Left lung (tissue), 10 donors: ENCODE data around the gene SLC25A21. TPM values are rescaled to one million over a fixed set of nuclear protein-coding genes. Genes with fewer than 3 reads are reported as not detected.

Experiments
- ATAC-seq: fragments of 200-7000 bp; cut with Tn5 transposase; one replicate; pipeline ENCODE4 v1.9.1; 2020; ENCODE audit warnings: moderate library complexity
- DNase-seq, 4 donors: peaks; one replicate each; pipeline ENCODE4 v3.0.0-alpha.2; 2013 to 2020
- H3K27ac ChIP-seq, 2 donors: fragments of 200-600 bp; sonication (generic) in 1 of 2; one replicate each; pipeline versions ENCODE4 v1.5.0 to v1.8.0; 2020 to 2021
- H3K27me3 ChIP-seq, 2 donors: fragments of 200-600 bp; sonication (generic) in 1 of 2; one replicate each; pipeline versions ENCODE4 v1.5.0 to v1.8.0; 2020 to 2021
- H3K36me3 ChIP-seq, 2 donors: fragments of 200-600 bp; sonication (generic) in 1 of 2; one replicate each; pipeline versions ENCODE4 v1.5.0 to v1.8.0; 2020 to 2021
- H3K4me1 ChIP-seq, 2 donors: fragments of 200-600 bp; one replicate each; pipeline ENCODE4 v1.8.0; 2021
- H3K4me3 ChIP-seq, 2 donors: fragments of 200-600 bp; sonication (generic) in 1 of 2; one replicate each; pipeline versions ENCODE4 v1.5.0 to v1.8.0; 2020 to 2021; ENCODE audit warnings: mild to moderate bottlenecking in 1 of 2
- H3K9me3 ChIP-seq, 2 donors: fragments of 200-600 bp; sonication (generic) in 1 of 2; one replicate each; pipeline versions ENCODE4 v1.5.0 to v1.8.0; 2020 to 2021
- CTCF ChIP-seq, 2 donors: fragments of 200-600 bp; sonication (generic) in 1 of 2; IDR thresholded peaks; one replicate each; pipeline versions ENCODE4 v1.5.0 to v1.8.0; 2021; ENCODE audit warnings: antibody characterized with exemption in 2 of 2
- intact Hi-C, 2 donors: fragments of 100-400 bp; cut with DNase I; formaldehyde crosslinking; loops; one replicate each; pipeline versions ENCODE4 v1.11.2 to v1.14.2; 2022
- polyA plus RNA-seq, 6 donors: library from polyadenylated mRNA; unstranded; fragments of 120-200 nt; gene quantifications; one replicate each; pipeline ENCODE4 v1.2.1, GENCODE V29; 2013; ENCODE audit not compliant: insufficient read length in 6 of 6
- total RNA-seq, 2 donors: library from RNA; stranded (reverse); fragmentation: NEBNext Ultra II Directional; extraction: Animal tissue kit (Norgen Biotek cat#: 25700); gene quantifications; one replicate each; pipeline ENCODE4 v1.2.1, GENCODE V29; 2021
- donor health status: DM: no; HTN: yes; CAD: no.
- donor health status: DM: no; HTN: no; CAD: no.

SLC25A21 gene
- total and polyA plus RNA-seq, 8 donors, result 0.47 to 3.7 (median 2.7) TPM

- ATAC-seq, result no peak
- Histone ChIP-seq H3K4me1 (no peaks in the 10 kb centered on the region), H3K36me3 (no peaks in the 10 kb centered on the region), H3K27ac (no peak overlapping the region), H3K27me3 (no peaks in the 10 kb centered on the region), H3K9me3 (no peaks in the 10 kb centered on the region), H3K4me3 (no peak overlapping the region)
- intact Hi-C loops, result no loop called here
- DNase-seq, result no peak
- no peak for TF ChIP-seq CTCF (IDR thresholded peaks at IDR 0.05)
Measured at GRCh38 chr14:37023875-37024565, 148.4 kb downstream of the SLC25A21 start.

- H3K27ac ChIP-seq, result no peak overlapping the region
- intact Hi-C loops, result no loop called here
- H3K4me1 ChIP-seq, result no peaks in the 10 kb centered on the region
- H3K36me3 ChIP-seq, result no peaks in the 10 kb centered on the region
- H3K27me3 ChIP-seq, result no peaks in the 10 kb centered on the region
- H3K9me3 ChIP-seq, result peaks cover 0 to 6% of the 10 kb centered on the region in 2 donors
- no peak overlapping the region for H3K4me3 ChIP-seq
- no peak for DNase-seq
- no peak for ATAC-seq
- no peak for TF ChIP-seq CTCF (IDR thresholded peaks at IDR 0.05)
Measured at GRCh38 chr14:37021390-37021789, 151.0 kb downstream of the SLC25A21 start.

DNA sequence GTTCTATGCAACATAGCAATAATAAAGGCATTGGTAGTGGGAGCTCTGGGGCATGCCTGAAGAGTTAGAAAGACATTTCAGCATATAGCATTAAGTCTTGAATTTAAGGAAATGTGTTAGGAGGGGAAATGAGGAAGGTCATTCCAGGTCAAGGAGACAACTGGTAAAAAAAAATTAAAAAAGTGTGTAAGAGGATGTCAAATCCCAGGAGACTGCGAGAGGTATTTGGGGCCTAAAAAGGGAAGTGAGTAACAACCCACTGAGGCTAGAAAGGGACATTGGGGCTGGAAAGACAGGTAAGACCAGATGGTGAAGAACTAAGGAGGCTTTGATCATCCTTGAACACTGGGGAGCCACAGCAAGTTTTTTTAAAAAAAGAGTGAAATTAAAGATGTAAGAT, 152.9 kb downstream of the SLC25A21 start:
- no peaks in the 10 kb centered on the region for H3K36me3 ChIP-seq
- H3K9me3 ChIP-seq, result peaks cover 0 to 6% of the 10 kb centered on the region in 2 donors
- H3K4me3 ChIP-seq, result no peak overlapping the region
- ATAC-seq (no peak), DNase-seq (no peak)
- TF ChIP-seq CTCF (IDR thresholded peaks at IDR 0.05), result no peak
- no peaks in the 10 kb centered on the region for H3K27me3 ChIP-seq
- H3K4me1 ChIP-seq, result no peaks in the 10 kb centered on the region
- H3K27ac ChIP-seq, result no peak overlapping the region
- intact Hi-C loops, result no loop called here

GRCh38 chr14:37018571-37019240, 153.7 kb downstream of the SLC25A21 start:
- Histone ChIP-seq H3K4me3 (no peak overlapping the region), H3K27me3 (no peaks in the 10 kb centered on the region), H3K27ac (no peak overlapping the region), H3K9me3 (peaks cover 0 to 6% of the 10 kb centered on the region in 2 donors), H3K36me3 (no peaks in the 10 kb centered on the region), H3K4me1 (no peaks in the 10 kb centered on the region)
- no peak for DNase-seq
- no peak for ATAC-seq
- TF ChIP-seq CTCF (IDR thresholded peaks at IDR 0.05), result no peak
- intact Hi-C loops, result no loop called here

DNA sequence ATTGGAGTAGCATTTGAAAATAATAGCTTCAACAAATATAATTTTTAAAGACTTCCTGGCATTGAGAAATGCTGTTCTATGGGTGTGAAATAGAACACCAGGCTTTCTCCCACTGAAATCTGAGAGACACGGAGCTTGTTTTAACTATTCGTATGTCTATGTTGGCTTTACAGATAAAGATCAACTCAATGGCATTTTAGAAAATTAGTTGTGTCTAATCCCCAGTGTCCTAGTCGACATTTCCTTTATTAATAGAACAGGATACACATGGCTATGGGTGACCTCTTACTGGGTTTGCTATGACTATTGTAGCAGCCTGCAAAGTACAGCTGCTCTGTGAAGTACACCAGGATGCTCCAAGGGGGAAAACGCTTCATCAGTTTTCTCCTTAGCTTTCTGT, 159.3 kb downstream of the SLC25A21 start:
- ATAC-seq (no peak), DNase-seq (no peak)
- H3K27me3 ChIP-seq, result no peaks in the 10 kb centered on the region
- H3K4me1 ChIP-seq, result no peaks in the 10 kb centered on the region
- intact Hi-C loops, result no loop called here
- no peak overlapping the region for H3K4me3 ChIP-seq
- no peak overlapping the region for H3K27ac ChIP-seq
- no peaks in the 10 kb centered on the region for H3K36me3 ChIP-seq
- TF ChIP-seq CTCF (IDR thresholded peaks at IDR 0.05), result no peak
- H3K9me3 ChIP-seq, result peaks cover 0 to 6% of the 10 kb centered on the region in 2 donors
